Measurements from ENCODE around the gene MTMR2.

Gene MTMR2

GRCh38 chr11:95916049-95916448 lies 7.9 kb downstream of the MTMR2 start:
- no peak overlapping the region for H3K4me3 ChIP-seq (ENCODE audit: control insufficient read depth, low read depth, low read length)
- no peak for DNase-seq (ENCODE audit: low read depth)
- no peak for TF ChIP-seq CTCF (conservative IDR thresholded peaks at IDR 0.05; ENCODE audit: control insufficient read depth, insufficient read depth, low read depth, low read length)

- H3K4me3 ChIP-seq (ENCODE audit: control insufficient read depth, low read depth, low read length): no peak overlapping the region
- no peak for TF ChIP-seq CTCF (conservative IDR thresholded peaks at IDR 0.05; ENCODE audit: control insufficient read depth, insufficient read depth, low read depth, low read length)
- DNase-seq (ENCODE audit: low read depth): no peak
These were observed 8.9 kb downstream of the MTMR2 start for GRCh38 chr11:95915051-95915450.

- TF ChIP-seq CTCF (conservative IDR thresholded peaks at IDR 0.05; ENCODE audit: control insufficient read depth, insufficient read depth, low read depth, low read length): no peak
- no peak for DNase-seq (ENCODE audit: low read depth)
- no peak overlapping the region for H3K4me3 ChIP-seq (ENCODE audit: control insufficient read depth, low read depth, low read length)
These were observed 9.9 kb downstream of the MTMR2 start for GRCh38 chr11:95913830-95914615.

GRCh38 chr11:95912902-95913560 lies 10.9 kb downstream of the MTMR2 start:
- TF ChIP-seq CTCF (conservative IDR thresholded peaks at IDR 0.05; ENCODE audit: control insufficient read depth, insufficient read depth, low read depth, low read length): no peak
- no peak overlapping the region for H3K4me3 ChIP-seq (ENCODE audit: control insufficient read depth, low read depth, low read length)
- DNase-seq (ENCODE audit: low read depth): peak; percentile 92

- TF ChIP-seq CTCF (conservative IDR thresholded peaks at IDR 0.05; ENCODE audit: control insufficient read depth, insufficient read depth, low read depth, low read length): no peak
- H3K4me3 ChIP-seq (ENCODE audit: control insufficient read depth, low read depth, low read length): no peak overlapping the region
- no peak for DNase-seq (ENCODE audit: low read depth)
These were observed 12.5 kb downstream of the MTMR2 start for GRCh38 chr11:95911369-95911759.

GRCh38 chr11:95910638-95911368 lies 13.1 kb downstream of the MTMR2 start:
- no peak for DNase-seq (ENCODE audit: low read depth)
- no peak overlapping the region for H3K4me3 ChIP-seq (ENCODE audit: control insufficient read depth, low read depth, low read length)
- no peak for TF ChIP-seq CTCF (conservative IDR thresholded peaks at IDR 0.05; ENCODE audit: control insufficient read depth, insufficient read depth, low read depth, low read length)

Data from fibroblast of mammary gland (primary cell).